GM12892 (cell line): ENCODE measurements around the gene U2AF2.

Source experiments
- POLR2A ChIP-seq: IDR thresholded peaks from 2 replicates; pipeline ENCODE4 v1.6.1; 2011; ENCODE audit warnings: low read depth, low read length, control low read depth
- POLR2AphosphoS5 ChIP-seq: IDR thresholded peaks from 2 replicates; pipeline ENCODE4 v1.6.1; 2011; ENCODE audit warnings: low read depth, low read length, control low read depth

GRCh38 chr19:55693336-55693974 lies 38.6 kb downstream of the U2AF2 start:
- TF ChIP-seq POLR2AphosphoS5 (no peak), POLR2A (no peak)
